Glutamatergic neuron (in vitro differentiated cells): ENCODE measurements around the gene CAMK1D. TPM values are rescaled to one million over a fixed set of nuclear protein-coding genes. Genes with fewer than 3 reads are reported as not detected.

ENCODE experiments used
- DNase-seq: peaks from one replicate; pipeline ENCODE4 v3.0.0; 2022
- H3K27ac Mint-ChIP-seq: one replicate; pipeline ENCODE4 v1.8.0; 2020; ENCODE audit warnings: mild to moderate bottlenecking, mixed read lengths, inconsistent platforms; ENCODE audit not compliant: unreplicated experiment
- H3K27me3 Mint-ChIP-seq: one replicate; pipeline ENCODE4 v1.8.0; 2020; ENCODE audit warnings: mild to moderate bottlenecking, moderate library complexity, mixed read lengths, inconsistent platforms; ENCODE audit not compliant: unreplicated experiment
- H3K36me3 Mint-ChIP-seq: one replicate; pipeline ENCODE4 v1.8.0; 2020; ENCODE audit warnings: mild to moderate bottlenecking, mixed read lengths, inconsistent platforms; ENCODE audit not compliant: unreplicated experiment
- H3K4me1 Mint-ChIP-seq: one replicate; pipeline ENCODE4 v1.8.0; 2020; ENCODE audit warnings: mild to moderate bottlenecking, low read depth, mixed read lengths, inconsistent platforms; ENCODE audit not compliant: unreplicated experiment
- H3K4me3 Mint-ChIP-seq: one replicate; pipeline ENCODE4 v1.8.0; 2020; ENCODE audit warnings: mild to moderate bottlenecking, mixed read lengths, inconsistent platforms; ENCODE audit not compliant: unreplicated experiment
- H3K9me3 Mint-ChIP-seq: one replicate; pipeline ENCODE4 v1.8.0; 2020; ENCODE audit warnings: mild to moderate bottlenecking, moderate library complexity, mixed read lengths, inconsistent platforms; ENCODE audit not compliant: unreplicated experiment
- CTCF ChIP-seq: fragments of 200-600 bp; sonication (generic); IDR thresholded peaks from one replicate; pipeline ENCODE4 v1.5.0; 2021; ENCODE audit not compliant: partially characterized antibody, unreplicated experiment
- total RNA-seq: library from RNA; stranded (reverse); fragmentation: NEBNext Ultra II Directional; extraction: Animal tissue kit (Norgen Biotek cat#: 25700); gene quantifications from one replicate; pipeline ENCODE4 v1.2.1, GENCODE V29; 2021; ENCODE audit not compliant: unreplicated experiment

Gene CAMK1D
- total RNA-seq, 1 donor from 2014 or later: 29.8 TPM

GRCh38 chr10:12749760-12750478 lies 400.6 kb downstream of the CAMK1D start:
- H3K9me3 Mint-ChIP-seq: peaks cover 1% of the 10 kb centered on the region
- no peak for DNase-seq

GRCh38 chr10:12750526-12751201 lies 401.3 kb downstream of the CAMK1D start:
- Mint-ChIP-seq H3K4me1 (no peaks in the 10 kb centered on the region), H3K27ac (no peak overlapping the region), H3K4me3 (no peak overlapping the region), H3K9me3 (peaks cover 1% of the 10 kb centered on the region), H3K27me3 (no peaks in the 10 kb centered on the region), H3K36me3 (no peaks in the 10 kb centered on the region)
- TF ChIP-seq CTCF: no peak
- DNase-seq: no peak

More at GRCh38 chr10:12749760-12750478, 400.6 kb downstream of the CAMK1D start:
- TF ChIP-seq CTCF: no peak
- H3K27me3 Mint-ChIP-seq: no peaks in the 10 kb centered on the region
- H3K4me1 Mint-ChIP-seq: no peaks in the 10 kb centered on the region
- H3K36me3 Mint-ChIP-seq: no peaks in the 10 kb centered on the region
- no peak overlapping the region for H3K27ac Mint-ChIP-seq
- no peak overlapping the region for H3K4me3 Mint-ChIP-seq

GRCh38 chr10:12755075-12755474 lies 405.7 kb downstream of the CAMK1D start:
- H3K4me1 Mint-ChIP-seq: no peaks in the 10 kb centered on the region
- no peak overlapping the region for H3K27ac Mint-ChIP-seq

GRCh38 chr10:12757351-12757750 lies 408.0 kb downstream of the CAMK1D start:
- no peak for TF ChIP-seq CTCF
- Mint-ChIP-seq H3K27me3 (peaks cover 2% of the 10 kb centered on the region), H3K4me1 (no peaks in the 10 kb centered on the region), H3K27ac (no peak overlapping the region), H3K36me3 (peaks cover 14% of the 10 kb centered on the region), H3K4me3 (no peak overlapping the region), H3K9me3 (no peaks in the 10 kb centered on the region)
- no peak for DNase-seq

More at GRCh38 chr10:12755075-12755474, 405.7 kb downstream of the CAMK1D start:
- TF ChIP-seq CTCF: no peak
- peaks cover 2% of the 10 kb centered on the region for H3K27me3 Mint-ChIP-seq
- peaks cover 1% of the 10 kb centered on the region for H3K9me3 Mint-ChIP-seq
- no peak for DNase-seq
- H3K36me3 Mint-ChIP-seq: no peaks in the 10 kb centered on the region
- H3K4me3 Mint-ChIP-seq: no peak overlapping the region

GRCh38 chr10:12758271-12758670 lies 408.9 kb downstream of the CAMK1D start:
- H3K36me3 Mint-ChIP-seq: peaks cover 20% of the 10 kb centered on the region
- peaks cover 1% of the 10 kb centered on the region for H3K4me1 Mint-ChIP-seq
- H3K4me3 Mint-ChIP-seq: no peak overlapping the region
- no peak for TF ChIP-seq CTCF
- H3K9me3 Mint-ChIP-seq: no peaks in the 10 kb centered on the region
- H3K27ac Mint-ChIP-seq: no peak overlapping the region
- H3K27me3 Mint-ChIP-seq: peaks cover 2% of the 10 kb centered on the region
- no peak for DNase-seq
